Nephron progenitor cell (in vitro differentiated cells): Measurements from ENCODE around the gene XPNPEP1.
A peak's percentile ranks its signal among the peaks of the same experiment; 100 is the strongest.

ENCODE experiments used
- DNase-seq: peaks from one replicate; pipeline ENCODE4 v3.0.0; 2021
- H3K27ac Mint-ChIP-seq: 2 replicates; pipeline ENCODE4 v1.8.0; 2021; ENCODE audit warnings: mild to moderate bottlenecking, moderate library complexity, mixed read lengths
- H3K27me3 Mint-ChIP-seq: 2 replicates; pipeline ENCODE4 v1.8.0; 2021; ENCODE audit warnings: mild to moderate bottlenecking, low read depth, mixed read lengths; ENCODE audit not compliant: poor library complexity
- H3K36me3 Mint-ChIP-seq: 2 replicates; pipeline ENCODE4 v1.8.0; 2021; ENCODE audit warnings: low read depth, mixed read lengths
- H3K4me1 Mint-ChIP-seq: 2 replicates; pipeline ENCODE4 v1.8.0; 2021; ENCODE audit warnings: mixed read lengths
- H3K4me3 Mint-ChIP-seq: 2 replicates; pipeline ENCODE4 v1.8.0; 2021; ENCODE audit warnings: mild to moderate bottlenecking, moderate library complexity, mixed read lengths
- H3K9me3 Mint-ChIP-seq: 2 replicates; pipeline ENCODE4 v1.8.0; 2021; ENCODE audit warnings: mild to moderate bottlenecking, moderate library complexity, mixed read lengths
- TF ChIP-seq, protein P1 (sequence below): fragments of 200-600 bp; sonication (generic); IDR thresholded peaks from 2 replicates; pipeline ENCODE4 v1.5.0; 2021; ENCODE audit warnings: antibody characterized with exemption

Gene XPNPEP1

DNA sequence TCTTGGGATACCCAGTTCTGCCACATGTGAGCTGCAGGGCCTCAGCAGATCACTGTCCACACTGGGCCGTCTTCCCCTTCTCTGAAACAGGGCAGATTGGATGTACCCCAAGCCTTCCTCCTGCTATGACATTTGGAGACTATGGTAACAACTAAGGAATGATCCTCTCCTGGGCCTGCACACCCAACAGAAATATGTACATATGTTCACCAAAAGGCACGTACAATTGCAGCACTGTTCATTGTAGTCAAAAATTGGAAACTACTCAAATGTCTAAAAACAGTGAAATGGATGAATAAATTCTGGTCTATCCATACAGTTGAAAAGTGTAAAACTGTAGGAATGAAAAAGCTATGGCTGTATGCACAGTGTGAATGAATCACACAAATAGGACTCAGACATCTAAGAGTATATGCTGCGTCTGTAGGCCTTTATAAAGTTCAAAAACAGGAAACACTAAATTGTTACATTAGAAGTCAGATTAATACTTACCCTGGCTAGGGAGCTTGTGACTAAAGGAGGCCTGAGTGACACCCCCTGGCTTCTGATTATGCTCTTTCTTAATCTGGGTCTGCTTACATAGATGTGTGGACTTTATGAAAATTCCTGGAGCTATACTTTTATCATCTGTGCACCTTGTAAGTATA is 16.1 kb upstream of the XPNPEP1 start:
- H3K36me3 Mint-ChIP-seq = no peaks in the 10 kb centered on the region
- TF ChIP-seq, protein P1, sequence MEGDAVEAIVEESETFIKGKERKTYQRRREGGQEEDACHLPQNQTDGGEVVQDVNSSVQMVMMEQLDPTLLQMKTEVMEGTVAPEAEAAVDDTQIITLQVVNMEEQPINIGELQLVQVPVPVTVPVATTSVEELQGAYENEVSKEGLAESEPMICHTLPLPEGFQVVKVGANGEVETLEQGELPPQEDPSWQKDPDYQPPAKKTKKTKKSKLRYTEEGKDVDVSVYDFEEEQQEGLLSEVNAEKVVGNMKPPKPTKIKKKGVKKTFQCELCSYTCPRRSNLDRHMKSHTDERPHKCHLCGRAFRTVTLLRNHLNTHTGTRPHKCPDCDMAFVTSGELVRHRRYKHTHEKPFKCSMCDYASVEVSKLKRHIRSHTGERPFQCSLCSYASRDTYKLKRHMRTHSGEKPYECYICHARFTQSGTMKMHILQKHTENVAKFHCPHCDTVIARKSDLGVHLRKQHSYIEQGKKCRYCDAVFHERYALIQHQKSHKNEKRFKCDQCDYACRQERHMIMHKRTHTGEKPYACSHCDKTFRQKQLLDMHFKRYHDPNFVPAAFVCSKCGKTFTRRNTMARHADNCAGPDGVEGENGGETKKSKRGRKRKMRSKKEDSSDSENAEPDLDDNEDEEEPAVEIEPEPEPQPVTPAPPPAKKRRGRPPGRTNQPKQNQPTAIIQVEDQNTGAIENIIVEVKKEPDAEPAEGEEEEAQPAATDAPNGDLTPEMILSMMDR = no peak
- no peak for DNase-seq
- H3K27ac Mint-ChIP-seq = no peak overlapping the region
- peaks cover 3% of the 10 kb centered on the region for H3K9me3 Mint-ChIP-seq
- H3K4me3 Mint-ChIP-seq = no peak overlapping the region
- H3K4me1 Mint-ChIP-seq = peaks cover 35% of the 10 kb centered on the region
- peaks cover 6% of the 10 kb centered on the region for H3K27me3 Mint-ChIP-seq

DNA sequence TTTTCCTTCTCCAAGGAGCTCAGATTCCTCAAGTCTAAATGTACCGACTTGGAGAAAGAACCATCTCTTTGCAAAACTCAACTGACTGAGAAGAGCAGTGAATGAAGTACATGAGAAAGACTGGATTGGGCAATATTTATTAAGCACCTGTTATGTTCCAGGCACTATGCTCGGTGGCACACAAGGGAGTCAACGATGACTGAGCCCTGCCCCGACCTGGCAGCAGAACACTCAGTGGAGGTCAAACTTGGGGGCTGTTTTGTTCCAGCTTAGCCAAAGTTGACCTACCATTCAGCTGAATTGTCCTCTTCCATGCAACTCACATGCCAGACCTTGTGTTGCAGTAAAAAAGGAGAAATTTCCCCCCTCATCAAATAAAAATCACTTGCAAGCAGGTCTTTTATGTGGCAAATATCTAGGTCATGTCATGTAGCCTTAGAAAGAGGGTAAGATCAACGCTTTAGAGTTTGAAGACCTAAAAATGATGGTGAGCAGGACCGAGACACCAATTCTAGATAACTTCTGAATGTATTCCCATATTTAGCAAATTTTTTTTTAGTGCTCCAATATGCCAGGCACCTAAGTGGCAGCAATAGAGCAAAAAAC is 14.3 kb upstream of the XPNPEP1 start:
- TF ChIP-seq, protein P1 = no peak
- H3K4me1 Mint-ChIP-seq = peaks cover 44% of the 10 kb centered on the region
- H3K27me3 Mint-ChIP-seq = peaks cover 3% of the 10 kb centered on the region
- no peak overlapping the region for H3K4me3 Mint-ChIP-seq
- H3K36me3 Mint-ChIP-seq = no peaks in the 10 kb centered on the region
- H3K27ac Mint-ChIP-seq = no peak overlapping the region
- peaks cover 3% of the 10 kb centered on the region for H3K9me3 Mint-ChIP-seq
- no peak for DNase-seq

DNA sequence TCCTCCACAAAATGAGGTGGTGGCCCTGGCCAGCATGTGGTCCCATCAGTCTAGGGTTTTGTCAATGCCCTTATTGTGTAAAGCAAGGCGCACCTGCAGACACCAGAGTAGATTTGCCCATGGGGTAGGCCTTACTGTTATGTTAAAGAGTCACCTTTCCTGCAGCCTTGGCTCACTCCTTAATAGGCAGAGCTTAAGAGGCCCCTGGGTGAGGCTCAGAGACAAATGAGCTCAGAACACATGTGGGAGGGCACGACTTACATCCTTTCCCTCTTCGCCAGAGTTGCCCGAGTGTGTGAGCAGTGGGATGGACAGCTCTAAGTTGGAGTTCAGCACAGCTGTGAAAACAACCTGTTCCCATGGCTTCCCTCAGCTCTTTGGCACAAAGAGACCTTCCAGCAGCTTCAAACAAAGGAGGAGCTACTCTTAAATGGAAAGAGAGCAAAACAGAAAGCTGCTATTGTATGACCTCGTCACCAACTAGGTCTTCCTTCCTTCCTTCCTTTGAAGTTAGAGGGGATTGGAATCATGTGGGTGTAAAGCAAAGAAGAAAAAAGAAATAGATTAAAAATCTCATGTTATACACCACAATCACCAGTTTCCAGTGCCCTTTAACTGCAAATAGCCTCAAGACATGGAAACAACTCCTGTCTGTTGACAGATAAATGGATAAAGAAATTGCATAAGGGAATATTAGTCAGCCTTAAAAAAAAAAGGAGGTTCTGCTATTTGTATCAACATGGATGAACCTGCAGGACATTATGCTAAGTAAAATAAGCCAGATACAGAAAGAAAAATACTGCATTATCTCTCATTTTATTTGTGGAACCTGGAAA is 11.9 kb upstream of the XPNPEP1 start:
- Mint-ChIP-seq H3K36me3 (no peaks in the 10 kb centered on the region), H3K4me3 (peak overlapping the region; percentile 37)

DNA sequence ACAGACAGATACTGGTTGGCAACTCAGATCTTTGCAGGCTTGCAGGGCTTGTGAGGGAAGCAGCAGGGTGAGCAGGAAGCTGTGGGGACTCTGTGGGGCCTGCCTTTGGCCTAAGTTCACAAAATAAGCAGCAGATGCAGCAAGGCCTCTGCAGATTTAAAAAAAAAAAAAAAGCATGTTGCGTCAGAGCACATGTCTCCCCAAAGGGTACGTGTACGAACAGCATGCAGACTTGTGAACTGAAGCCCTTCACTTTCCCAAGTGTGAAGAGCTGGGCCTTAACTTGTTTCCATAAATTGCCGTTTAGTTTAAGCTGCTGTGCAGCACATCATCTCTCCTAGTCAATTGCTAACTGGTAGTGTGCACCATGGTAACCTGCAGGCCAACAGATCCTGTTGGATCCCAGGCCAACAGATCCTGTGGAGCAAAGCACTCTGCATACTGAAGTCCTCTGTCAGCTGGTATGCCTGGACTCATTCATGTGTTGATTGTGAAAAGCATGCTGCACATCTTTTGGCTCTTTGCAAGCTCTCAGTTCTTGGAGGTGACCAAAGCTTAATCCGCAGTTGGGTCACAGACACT is 10.8 kb upstream of the XPNPEP1 start:
- Mint-ChIP-seq H3K4me1 (peaks cover 43% of the 10 kb centered on the region), H3K36me3 (no peaks in the 10 kb centered on the region), H3K9me3 (peaks cover 3% of the 10 kb centered on the region), H3K4me3 (no peak overlapping the region), H3K27ac (peak overlapping the region; percentile 96), H3K27me3 (no peaks in the 10 kb centered on the region)
- TF ChIP-seq, protein P1 = no peak
- no peak for DNase-seq

More for the DNA sequence above, 11.9 kb upstream of the XPNPEP1 start:
- Mint-ChIP-seq H3K4me1 (peaks cover 43% of the 10 kb centered on the region), H3K27me3 (no peaks in the 10 kb centered on the region), H3K27ac (peak overlapping the region; percentile 96), H3K9me3 (peaks cover 3% of the 10 kb centered on the region)
- peak; percentile 16 for DNase-seq
- TF ChIP-seq, protein P1 = no peak

DNA sequence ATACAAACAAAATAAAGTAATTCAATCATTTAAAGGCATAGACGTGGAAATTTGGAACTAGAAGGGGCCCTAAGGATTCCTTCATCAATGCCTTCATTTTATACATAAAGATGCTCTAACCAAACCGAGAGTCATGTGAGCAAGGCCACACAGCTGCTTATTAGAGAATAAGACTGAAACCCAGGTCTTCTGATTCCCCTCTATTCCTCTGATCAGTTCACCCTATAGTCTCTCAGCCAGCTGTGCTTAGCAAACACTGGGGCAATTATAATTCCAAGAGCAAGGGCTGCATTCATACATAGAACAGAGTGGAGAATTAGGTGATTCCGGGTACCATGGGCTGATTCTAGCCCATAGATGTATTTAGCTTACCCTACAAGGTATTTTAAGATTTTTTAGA is 9.7 kb upstream of the XPNPEP1 start:
- H3K4me3 Mint-ChIP-seq = no peak overlapping the region
- no peaks in the 10 kb centered on the region for H3K27me3 Mint-ChIP-seq
- H3K4me1 Mint-ChIP-seq = peaks cover 43% of the 10 kb centered on the region
- no peaks in the 10 kb centered on the region for H3K36me3 Mint-ChIP-seq
- peaks cover 3% of the 10 kb centered on the region for H3K9me3 Mint-ChIP-seq
- TF ChIP-seq, protein P1 = no peak
- no peak for DNase-seq
- no peak overlapping the region for H3K27ac Mint-ChIP-seq
